ENCODE measurements around the gene NRARP. TPM values are rescaled to one million over a fixed set of nuclear protein-coding genes. Genes with fewer than 3 reads are reported as not detected.

The NRARP gene
- total and polyA plus RNA-seq, 2 of the 13 experiments (the other 11 are each of a cell fraction or from before 2014, with no cell fraction given) = 0.22 to 0.46 TPM

GRCh38 chr9:137277329-137278041 lies 24.6 kb downstream of the NRARP start, which contains the start of gene TOR4A:
Gene TOR4A, plus strand, starts transcription at chr9:137277726. Its CDS starts 964 bp downstream, at chr9:137278690.
- in situ Hi-C loops (cut with HindIII; ENCODE audit: extremely low pct_ligation_motif_present, low pct_unique_long_range_greater_than_20kb) = no loop called here
- peaks cover 2 to 13% of the 10 kb centered on the region in 2 experiments; a peak in 3 of 5 replicates for H3K36me3 ChIP-seq (replicated peaks in 1 of 2; ENCODE audit: control insufficient read depth in 1 of 2, insufficient read depth in 2 of 2, low read length in 2 of 2)
- TF ChIP-seq ZNF234 (CRISPR knock-in tag; conservative IDR thresholded peaks at IDR 0.05) (0 out of 2 replicates have a peak, but pooled peaks have one; percentile 19), ZNF724P (CRISPR knock-in tag; IDR thresholded peaks at IDR 0.05; ENCODE audit: borderline replicate concordance) (0 out of 2 replicates have a peak, but pooled peaks have one; percentile 25), TOPORS (CRISPR knock-in tag; IDR thresholded peaks at IDR 0.05) (no peak), SAFB2 (CRISPR knock-in tag; IDR thresholded peaks at IDR 0.05; ENCODE audit: borderline replicate concordance, low read depth) (peak; percentile 47; the same call in 1 of the 2 replicates), EP300 (IDR thresholded peaks at IDR 0.05; ENCODE audit: low read depth in 2 of 2, low read length in 2 of 2) (peak; percentile 20 to 39; a peak in 2 of 4 replicates), EP300 (CRISPR knock-in tag; IDR thresholded peaks at IDR 0.05; ENCODE audit: borderline replicate concordance) (no peak; the same call in none of the 2 replicates), ZNF580 (CRISPR knock-in tag; IDR thresholded peaks at IDR 0.05; ENCODE audit: borderline replicate concordance, low read depth) (0 out of 2 replicates have a peak, but pooled peaks have one; percentile 57), KLF16 (CRISPR knock-in tag; IDR thresholded peaks at IDR 0.05) (peak in 1 of 2 experiments; percentile 97; a peak in 2 of 4 replicates), ZNF430 (CRISPR knock-in tag; IDR thresholded peaks at IDR 0.05) (peak; percentile 81; the same call in 1 of the 2 replicates), RXRB (CRISPR knock-in tag; IDR thresholded peaks at IDR 0.05; ENCODE audit: borderline replicate concordance) (peak; percentile 69; the same call in 1 of the 2 replicates), RXRA (CRISPR knock-in tag; IDR thresholded peaks at IDR 0.05) (peak; percentile 76), ZBTB20 (CRISPR knock-in tag; IDR thresholded peaks at IDR 0.05; ENCODE audit: borderline replicate concordance, low read depth) (peak; percentile 66), MED8 (CRISPR knock-in tag; IDR thresholded peaks at IDR 0.05; ENCODE audit: insufficient replicate concordance) (peak; percentile 12), TCF7L2 (IDR thresholded peaks at IDR 0.05; ENCODE audit: low read depth, low read length) (no peak), HBP1 (CRISPR knock-in tag; IDR thresholded peaks at IDR 0.05; ENCODE audit: low read depth) (peak; percentile 67; the same call in 1 of the 2 replicates), HOXA9 (CRISPR knock-in tag; IDR thresholded peaks at IDR 0.05; ENCODE audit: borderline replicate concordance) (no peak), MYC (CRISPR knock-in tag; IDR thresholded peaks at IDR 0.05; ENCODE audit: borderline replicate concordance) (no peak; the same call in none of the 2 replicates), SMAD3 (CRISPR knock-in tag; IDR thresholded peaks at IDR 0.05) (0 out of 2 replicates have a peak, but pooled peaks have one; percentile 24), MEF2D (CRISPR knock-in tag; IDR thresholded peaks at IDR 0.05) (peak; percentile 90), CEBPG (CRISPR knock-in tag; IDR thresholded peaks at IDR 0.05) (no peak), CBFB (CRISPR knock-in tag; IDR thresholded peaks at IDR 0.05) (peak; percentile 56), ATF7-NPFF (CRISPR knock-in tag; IDR thresholded peaks at IDR 0.05; ENCODE audit: low read depth) (peak; percentile 54; the same call in 1 of the 2 replicates), SPEN (CRISPR knock-in tag; IDR thresholded peaks at IDR 0.05; ENCODE audit: low read depth) (peak; percentile 90), SALL2 (CRISPR knock-in tag; IDR thresholded peaks at IDR 0.05) (peak; percentile 56; the same call in 1 of the 2 replicates)

More at GRCh38 chr9:137277329-137278041, 24.6 kb downstream of the NRARP start, which contains the start of gene TOR4A:
- peak within 1 kb of the TSS; percentile 90 for H3K27ac ChIP-seq (ENCODE audit: extremely low read length, insufficient read depth, low read length)
- H3K9me3 ChIP-seq (ENCODE audit: low read length) = no peaks in the 10 kb centered on the region
- H3K79me2 ChIP-seq (ENCODE audit: insufficient read depth, low read length) = peaks cover 6% of the 10 kb centered on the region
- DNase-seq (ENCODE audit: low spot score) (peak; percentile 94), FAIRE-seq (peak; percentile 80), ATAC-seq (peak; percentile 87)
- peak within 1 kb of the TSS; percentile 87 to 90 (median 88) for H3K4me3 ChIP-seq (replicated peaks in 1 of 3; ENCODE audit: insufficient read depth in 1 of 3, low read depth in 2 of 3, low read length in 3 of 3)
- H3K9ac ChIP-seq (ENCODE audit: insufficient read depth, low read depth, low read length) = peak within 1 kb of the TSS; percentile 82
- peaks cover 21% of the 10 kb centered on the region for H3K4me1 ChIP-seq (ENCODE audit: insufficient read depth, low read length)
- H4K20me1 ChIP-seq (ENCODE audit: insufficient read depth, low read length) = no peaks in the 10 kb centered on the region
- H3K27me3 ChIP-seq (ENCODE audit: control insufficient read depth in 1 of 2, insufficient read depth in 2 of 2, low read length in 2 of 2) = no peaks in the 10 kb centered on the region; a peak in 1 of 5 replicates
- intact Hi-C loops (cut with micrococcal nuclease; ENCODE audit: unreplicated experiment) = no loop called here
- no TSS peak for BruUV-seq (replicated peaks)
- ChIA-PET CTCF (ENCODE audit: low intra/inter-chr PET ratio, low total read pairs) (interaction anchor here (0.6 to 1.0 kb wide), 2 partner anchors 41 to 231 kb away, joined by 3 to 4 read pairs; no protein-coding TSS in a partner anchor), POLR2A (interaction anchor here (0.7 to 2.8 kb wide), 31 partner anchors 9 to 341 kb away, joined by 3 to 78 read pairs (median 7); partner anchors contain the start of genes ENTPD8, EXD3, MAN1B1 and NELFB)
- H2AFZ ChIP-seq (ENCODE audit: low read length) = no peak within 1 kb of the TSS
- 4% methylated on average over 6 of the region's 25 CpGs for WGBS (ENCODE audit: low lambda C conversion rate)
- H3K4me2 ChIP-seq (ENCODE audit: low read depth, low read length) = peak within 1 kb of the TSS; percentile 88
